NT2/D1 (cell line): ENCODE results near the gene TUBA8.
"Not testable (repeated sequence)": the region's sequence is repeated elsewhere in the genome, so short reads cannot be mapped to it uniquely, and the experiment has no call there.

ENCODE experiments used
- DNase-seq: peaks from one replicate; pipeline ENCODE4 v3.0.0-alpha.2; 2011; ENCODE audit warnings: low read depth, low spot score
- H3K27me3 ChIP-seq: 2 replicates; pipeline ENCODE4 v1.6.0; 2011; ENCODE audit warnings: mild to moderate bottlenecking; ENCODE audit not compliant: insufficient read length, insufficient read depth
- H3K36me3 ChIP-seq: 2 replicates; pipeline ENCODE4 v1.6.1; 2011; ENCODE audit warnings: mild to moderate bottlenecking, low read length, mixed read lengths; ENCODE audit not compliant: insufficient read depth, insufficient read length
- H3K4me1 ChIP-seq: 2 replicates; pipeline ENCODE4 v1.5.1; 2011; ENCODE audit not compliant: insufficient read depth, insufficient read length
- H3K4me3 ChIP-seq: 2 replicates; pipeline ENCODE4 v1.5.1; 2011; ENCODE audit warnings: low read depth; ENCODE audit not compliant: insufficient read length
- H3K9ac ChIP-seq: 2 replicates; pipeline ENCODE4 v1.6.0; 2011; ENCODE audit warnings: low read depth; ENCODE audit not compliant: insufficient read length
- H3K9me3 ChIP-seq: 2 replicates; pipeline ENCODE4 v1.5.1; 2011; ENCODE audit warnings: mild to moderate bottlenecking, low read length; ENCODE audit not compliant: insufficient read depth
- SUZ12 ChIP-seq: IDR thresholded peaks from 2 replicates; pipeline ENCODE4 v1.6.1; 2011; ENCODE audit not compliant: insufficient read length, insufficient read depth; ENCODE audit errors: extremely low read depth
- YY1 ChIP-seq: IDR thresholded peaks from 2 replicates; pipeline ENCODE4 v1.6.1; 2011; ENCODE audit not compliant: insufficient read length, insufficient read depth
- ZNF274 ChIP-seq: IDR thresholded peaks from 2 replicates; pipeline ENCODE4 v1.6.1; 2011; ENCODE audit warnings: mild to moderate bottlenecking, low read depth, low read length

Gene TUBA8

GRCh38 chr22:18100781-18101180 lies 9.8 kb upstream of the TUBA8 start:
- no peaks in the 10 kb centered on the region for H3K27me3 ChIP-seq

GRCh38 chr22:18101536-18101935 lies 9.1 kb upstream of the TUBA8 start:
- TF ChIP-seq SUZ12 (no peak), ZNF274 (no peak), YY1 (no peak)
- DNase-seq: no peak
- Histone ChIP-seq H3K4me3 (no peak overlapping the region), H3K4me1 (no peaks in the 10 kb centered on the region), H3K36me3 (peaks cover 12% of the 10 kb centered on the region), H3K9ac (no peak overlapping the region), H3K27me3 (no peaks in the 10 kb centered on the region), H3K9me3 (peaks cover 5% of the 10 kb centered on the region)

More at GRCh38 chr22:18100781-18101180, 9.8 kb upstream of the TUBA8 start:
- Histone ChIP-seq H3K4me3 (no peak overlapping the region), H3K9ac (no peak overlapping the region), H3K9me3 (peaks cover 2% of the 10 kb centered on the region), H3K4me1 (no peaks in the 10 kb centered on the region), H3K36me3 (peaks cover 9% of the 10 kb centered on the region)
- TF ChIP-seq SUZ12: no peak
- no peak for DNase-seq

- DNase-seq: no peak
- Histone ChIP-seq H3K9ac (no peak overlapping the region), H3K4me3 (no peak overlapping the region), H3K9me3 (peaks cover 5% of the 10 kb centered on the region), H3K36me3 (peaks cover 12% of the 10 kb centered on the region), H3K27me3 (no peaks in the 10 kb centered on the region), H3K4me1 (no peaks in the 10 kb centered on the region)
- TF ChIP-seq YY1 (no peak), SUZ12 (no peak), ZNF274 (no peak)
Measured at GRCh38 chr22:18103527-18104269, 6.9 kb upstream of the TUBA8 start.

- peaks cover 5% of the 10 kb centered on the region for H3K9me3 ChIP-seq
- TF ChIP-seq YY1: no peak
- TF ChIP-seq SUZ12: no peak
- no peak for TF ChIP-seq ZNF274
- H3K4me3 ChIP-seq: no peak overlapping the region
- H3K27me3 ChIP-seq: peaks cover 4% of the 10 kb centered on the region
- H3K9ac ChIP-seq: no peak overlapping the region
- H3K36me3 ChIP-seq: peaks cover 10% of the 10 kb centered on the region
- H3K4me1 ChIP-seq: no peaks in the 10 kb centered on the region
- no peak for DNase-seq
Measured at GRCh38 chr22:18104566-18104965, 6.0 kb upstream of the TUBA8 start.

- not testable (repeated sequence) for H3K4me1 ChIP-seq, H3K36me3 ChIP-seq, H3K9me3 ChIP-seq, DNase-seq, H3K4me3 ChIP-seq, H3K9ac ChIP-seq
- H3K27me3 ChIP-seq: peaks cover 17% of the 10 kb centered on the region
Measured at GRCh38 chr22:18105981-18106380, 4.6 kb upstream of the TUBA8 start.

GRCh38 chr22:18106550-18107341 lies 3.9 kb upstream of the TUBA8 start:
- DNase-seq, H3K36me3 ChIP-seq, H3K9ac ChIP-seq, H3K9me3 ChIP-seq, H3K4me1 ChIP-seq, H3K4me3 ChIP-seq: not testable (repeated sequence)
- peaks cover 25% of the 10 kb centered on the region for H3K27me3 ChIP-seq

- Histone ChIP-seq H3K9me3 (peaks cover 5% of the 10 kb centered on the region), H3K4me1 (no peaks in the 10 kb centered on the region), H3K27me3 (peaks cover 27% of the 10 kb centered on the region), H3K4me3 (no peak overlapping the region), H3K9ac (no peak overlapping the region), H3K36me3 (peaks cover 8% of the 10 kb centered on the region)
- DNase-seq: no peak
- TF ChIP-seq YY1 (no peak), ZNF274 (no peak), SUZ12 (no peak)
Measured at GRCh38 chr22:18108187-18108586, 2.4 kb upstream of the TUBA8 start.
